HFFc6 (cell line): ENCODE measurements around the gene TMPRSS3. TPM values are rescaled to one million over a fixed set of nuclear protein-coding genes. Genes with fewer than 3 reads are reported as not detected.

ENCODE experiments used
- DNase-seq: peaks from one replicate; pipeline ENCODE4 v3.0.0-alpha.2; 2018
- H3K27ac Mint-ChIP-seq: 2 replicates; pipeline ENCODE4 v1.8.0; 2020; ENCODE audit warnings: mild to moderate bottlenecking, mixed read lengths
- H3K27me3 Mint-ChIP-seq: 2 replicates; pipeline ENCODE4 v1.8.0; 2021; ENCODE audit warnings: mild to moderate bottlenecking, moderate library complexity, mixed read lengths; ENCODE audit not compliant: insufficient read depth
- H3K36me3 Mint-ChIP-seq: 2 replicates; pipeline ENCODE4 v1.8.0; 2021; ENCODE audit warnings: low read depth, mixed read lengths
- H3K4me1 Mint-ChIP-seq: 2 replicates; pipeline ENCODE4 v1.8.0; 2020; ENCODE audit warnings: low read depth, mixed read lengths
- H3K4me3 Mint-ChIP-seq: 2 replicates; pipeline ENCODE4 v1.8.0; 2020; ENCODE audit warnings: mild to moderate bottlenecking, moderate library complexity, mixed read lengths
- H3K9me3 Mint-ChIP-seq: 2 replicates; pipeline ENCODE4 v1.8.0; 2020; ENCODE audit warnings: mild to moderate bottlenecking, mixed read lengths
- CTCF ChIP-seq: fragments of 200-600 bp; sonication (generic); IDR thresholded peaks from 2 replicates; pipeline ENCODE4 v1.5.0; 2021; ENCODE audit warnings: antibody characterized with exemption, mild to moderate bottlenecking
- total RNA-seq, 6 experiments: library from RNA; stranded (reverse); fragmentation: NEBNext Ultra II Directional; extraction: Animal tissue kit (Norgen Biotek cat#: 25700); gene quantifications; 2 replicates in 1 of 6; 3 replicates in 5 of 6; pipeline ENCODE4 v1.2.3, GENCODE V29; 2021

Gene TMPRSS3
- total RNA-seq, 6 experiments from 2014 or later = not detected

GRCh38 chr21:42378418-42378817 is 17.4 kb downstream of the TMPRSS3 start:
- H3K36me3 Mint-ChIP-seq = peaks cover 8% of the 10 kb centered on the region; the same call in 1 of the 2 replicates
- TF ChIP-seq CTCF = no peak
- no peaks in the 10 kb centered on the region for H3K27me3 Mint-ChIP-seq
- no peaks in the 10 kb centered on the region for H3K4me1 Mint-ChIP-seq
- H3K27ac Mint-ChIP-seq = no peak overlapping the region
- DNase-seq = no peak
- H3K4me3 Mint-ChIP-seq = no peak overlapping the region
- peaks cover 55% of the 10 kb centered on the region for H3K9me3 Mint-ChIP-seq

GRCh38 chr21:42377951-42378340 is 17.9 kb downstream of the TMPRSS3 start:
- TF ChIP-seq CTCF = no peak
- no peak for DNase-seq
- peaks cover 8% of the 10 kb centered on the region; the same call in 1 of the 2 replicates for H3K36me3 Mint-ChIP-seq
- H3K9me3 Mint-ChIP-seq = peaks cover 60% of the 10 kb centered on the region
- H3K27ac Mint-ChIP-seq = no peak overlapping the region
- H3K27me3 Mint-ChIP-seq = no peaks in the 10 kb centered on the region
- H3K4me3 Mint-ChIP-seq = no peak overlapping the region
- H3K4me1 Mint-ChIP-seq = no peaks in the 10 kb centered on the region

GRCh38 chr21:42377211-42377950 is 18.5 kb downstream of the TMPRSS3 start:
- H3K27ac Mint-ChIP-seq = no peak overlapping the region
- H3K4me1 Mint-ChIP-seq = no peaks in the 10 kb centered on the region
- no peak overlapping the region for H3K4me3 Mint-ChIP-seq
- TF ChIP-seq CTCF = no peak
- peaks cover 8% of the 10 kb centered on the region; the same call in 1 of the 2 replicates for H3K36me3 Mint-ChIP-seq
- H3K9me3 Mint-ChIP-seq = peaks cover 60% of the 10 kb centered on the region
- H3K27me3 Mint-ChIP-seq = no peaks in the 10 kb centered on the region
- DNase-seq = no peak

GRCh38 chr21:42376338-42376982 is 19.4 kb downstream of the TMPRSS3 start:
- Mint-ChIP-seq H3K9me3 (peaks cover 60% of the 10 kb centered on the region), H3K27me3 (no peaks in the 10 kb centered on the region), H3K27ac (no peak overlapping the region), H3K4me1 (no peaks in the 10 kb centered on the region), H3K4me3 (no peak overlapping the region), H3K36me3 (peaks cover 12% of the 10 kb centered on the region; the same call in 1 of the 2 replicates)
- no peak for TF ChIP-seq CTCF
- DNase-seq = no peak

GRCh38 chr21:42375966-42376337 is 19.9 kb downstream of the TMPRSS3 start:
- no peak overlapping the region for H3K4me3 Mint-ChIP-seq
- H3K27ac Mint-ChIP-seq = no peak overlapping the region
- DNase-seq = no peak
- no peaks in the 10 kb centered on the region for H3K4me1 Mint-ChIP-seq
- peaks cover 64% of the 10 kb centered on the region for H3K9me3 Mint-ChIP-seq
- H3K36me3 Mint-ChIP-seq = peaks cover 17% of the 10 kb centered on the region
- no peaks in the 10 kb centered on the region for H3K27me3 Mint-ChIP-seq
- no peak for TF ChIP-seq CTCF
